Measurements from ENCODE around the gene INCA1. TPM values are rescaled to one million over a fixed set of nuclear protein-coding genes. Genes with fewer than 3 reads are reported as not detected.

The INCA1 gene
- total RNA-seq, 1 donor from 2014 or later: 0.34 TPM

DNA sequence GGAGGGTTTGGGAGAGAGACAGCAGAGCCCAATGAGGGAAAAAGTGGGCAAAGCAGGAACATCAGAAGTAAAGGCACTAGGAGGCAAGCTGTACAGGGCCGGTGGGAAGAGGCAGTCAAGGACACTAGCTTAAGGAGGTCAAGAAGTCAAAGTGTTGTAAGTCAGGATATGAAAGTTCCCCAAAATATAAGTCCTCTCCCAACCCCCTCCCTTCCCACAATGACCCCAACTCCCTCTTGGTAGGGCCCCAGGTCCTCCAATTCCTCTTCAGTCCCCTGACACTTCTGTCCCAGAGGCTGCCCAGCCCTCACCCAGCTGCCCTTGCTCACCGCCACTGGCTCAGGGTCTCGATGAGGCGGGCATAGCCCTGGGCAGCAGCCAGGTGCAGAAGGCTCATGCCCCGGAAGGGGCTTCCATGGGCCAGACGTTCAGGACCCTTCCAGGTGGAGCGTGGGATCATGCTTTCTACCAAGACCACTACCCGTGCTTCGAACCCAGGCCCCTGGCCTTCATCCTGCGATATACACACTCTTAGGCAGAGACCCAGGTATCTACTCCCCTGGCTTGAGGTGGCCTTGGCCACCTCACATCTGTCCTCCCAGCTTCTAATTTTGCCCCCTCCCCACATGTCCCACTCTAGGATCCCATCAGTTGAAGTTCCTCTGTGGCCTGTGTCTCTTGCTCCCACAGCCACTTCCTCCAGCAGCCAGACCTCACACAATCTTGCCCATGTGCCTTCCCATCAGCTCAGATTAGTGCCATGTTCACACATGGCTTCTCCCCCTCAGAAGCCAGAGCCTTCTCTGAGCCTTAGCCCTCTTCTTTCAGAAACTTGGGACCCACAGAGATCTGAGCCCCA lies 23.8 kb downstream of the INCA1 start:
- intact Hi-C loops (cut with micrococcal nuclease): no loop called here
- Mint-ChIP-seq H3K4me1 (ENCODE audit: low read depth) (peaks cover 27% of the 10 kb centered on the region), H3K9me3 (no peaks in the 10 kb centered on the region), H3K4me3 (no peak overlapping the region), H3K27me3 (ENCODE audit: insufficient read depth) (no peaks in the 10 kb centered on the region), H3K36me3 (ENCODE audit: low read depth) (peaks cover 54% of the 10 kb centered on the region), H3K27ac (peak overlapping the region; percentile 24)
- DNase-seq (ENCODE audit: low spot score): no peak

DNA sequence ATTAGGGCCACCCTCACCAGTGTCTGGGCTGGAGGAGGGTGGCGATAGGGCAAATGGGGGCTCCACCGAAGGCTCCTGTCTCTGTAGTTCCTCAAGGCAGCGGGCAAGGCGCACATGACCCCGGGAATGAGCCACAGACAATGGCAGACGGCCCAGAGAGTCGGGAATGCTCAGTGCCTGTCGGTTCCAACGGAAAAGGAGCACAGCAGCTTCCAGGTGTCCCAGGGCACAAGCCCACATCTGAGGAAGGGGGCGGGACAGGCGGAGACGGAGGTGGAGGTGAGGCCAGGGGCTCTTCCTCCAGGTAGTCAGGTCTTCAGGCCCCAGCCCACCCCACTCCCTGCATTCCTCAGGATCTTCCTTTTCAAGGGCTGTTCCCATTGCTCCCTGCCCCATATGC lies 24.6 kb downstream of the INCA1 start:
- intact Hi-C loops (cut with micrococcal nuclease): no loop called here
- no peak for DNase-seq (ENCODE audit: low spot score)
- peaks cover 27% of the 10 kb centered on the region for H3K4me1 Mint-ChIP-seq (ENCODE audit: low read depth)
- H3K4me3 Mint-ChIP-seq: no peak overlapping the region
- H3K27me3 Mint-ChIP-seq (ENCODE audit: insufficient read depth): no peaks in the 10 kb centered on the region
- peaks cover 51% of the 10 kb centered on the region for H3K36me3 Mint-ChIP-seq (ENCODE audit: low read depth)
- peak overlapping the region; percentile 19 for H3K27ac Mint-ChIP-seq
- H3K9me3 Mint-ChIP-seq: no peaks in the 10 kb centered on the region

DNA sequence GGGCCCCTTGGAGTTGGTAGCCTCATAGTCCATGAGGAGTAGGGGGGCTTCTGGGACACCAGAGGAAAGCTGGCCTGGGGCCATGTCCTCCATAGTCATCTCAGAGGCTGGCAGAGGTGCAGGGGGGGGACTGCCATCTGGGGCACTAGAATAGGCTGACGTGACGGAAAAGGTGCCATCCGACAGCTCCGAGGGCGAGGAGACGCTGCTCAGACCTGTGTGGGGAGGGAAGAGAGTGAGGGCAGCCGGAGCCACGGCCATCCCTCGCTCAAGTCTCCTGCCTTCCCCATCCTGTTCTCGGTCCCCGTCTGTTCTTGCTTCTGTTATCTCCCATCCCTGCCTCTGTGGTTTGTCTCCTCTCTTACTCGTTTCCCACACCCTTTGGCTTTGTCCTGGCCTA lies 25.0 kb downstream of the INCA1 start:
- peak overlapping the region; percentile 19 for H3K27ac Mint-ChIP-seq
- no peaks in the 10 kb centered on the region for H3K27me3 Mint-ChIP-seq (ENCODE audit: insufficient read depth)
- intact Hi-C loops (cut with micrococcal nuclease): no loop called here
- no peak overlapping the region for H3K4me3 Mint-ChIP-seq
- no peaks in the 10 kb centered on the region for H3K9me3 Mint-ChIP-seq
- peaks cover 51% of the 10 kb centered on the region for H3K36me3 Mint-ChIP-seq (ENCODE audit: low read depth)
- H3K4me1 Mint-ChIP-seq (ENCODE audit: low read depth): peaks cover 27% of the 10 kb centered on the region
- DNase-seq (ENCODE audit: low spot score): no peak

DNA sequence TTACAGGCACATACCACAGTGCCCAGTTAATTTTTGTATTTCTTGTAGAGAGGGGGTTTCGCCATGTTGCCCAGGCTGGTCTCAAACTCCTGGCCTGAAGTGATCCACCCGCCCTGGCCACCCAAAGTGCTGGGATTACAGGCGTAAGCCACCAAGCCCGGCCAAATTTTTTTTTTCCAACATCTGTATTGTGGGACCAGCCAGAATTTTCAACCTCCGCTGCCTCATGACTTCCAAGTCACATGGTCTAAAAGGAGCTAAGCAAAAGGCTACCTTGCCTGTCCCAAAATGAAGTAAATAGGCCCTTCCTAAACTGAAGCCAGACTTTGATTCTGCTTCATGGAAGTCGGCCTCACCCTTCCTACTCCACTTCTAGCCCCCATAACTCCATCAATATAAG lies 25.5 kb downstream of the INCA1 start:
- intact Hi-C loops (cut with micrococcal nuclease): no loop called here
- Mint-ChIP-seq H3K4me3 (no peak overlapping the region), H3K4me1 (ENCODE audit: low read depth) (peaks cover 27% of the 10 kb centered on the region), H3K9me3 (no peaks in the 10 kb centered on the region), H3K27me3 (ENCODE audit: insufficient read depth) (no peaks in the 10 kb centered on the region), H3K36me3 (ENCODE audit: low read depth) (peaks cover 48% of the 10 kb centered on the region), H3K27ac (no peak overlapping the region)
- DNase-seq (ENCODE audit: low spot score): no peak

DNA sequence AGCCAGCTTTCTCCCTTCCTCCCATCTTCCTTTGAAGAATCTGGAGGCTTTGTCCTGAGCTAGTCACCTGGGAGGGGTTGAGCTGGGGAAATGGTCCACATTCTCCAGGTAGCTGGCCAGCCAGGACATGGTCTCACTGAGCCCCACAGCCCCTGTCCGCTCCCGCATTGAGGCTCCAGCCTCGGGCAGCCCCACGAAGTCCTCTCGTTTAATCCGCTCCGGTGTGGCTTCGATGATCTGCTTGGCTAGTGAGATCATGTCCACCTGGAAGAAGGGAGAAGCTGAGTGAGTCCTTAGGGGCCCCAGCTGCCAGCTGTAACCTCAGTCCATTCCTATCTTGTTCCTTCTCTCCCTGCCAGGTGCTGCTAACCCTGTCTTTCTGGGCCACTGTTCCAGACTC lies 27.0 kb downstream of the INCA1 start:
- H3K36me3 Mint-ChIP-seq (ENCODE audit: low read depth): peaks cover 51% of the 10 kb centered on the region
- H3K27ac Mint-ChIP-seq: peak overlapping the region; percentile 86
- H3K4me3 Mint-ChIP-seq: peak overlapping the region; percentile 48
- no peaks in the 10 kb centered on the region for H3K27me3 Mint-ChIP-seq (ENCODE audit: insufficient read depth)
- peaks cover 37% of the 10 kb centered on the region for H3K4me1 Mint-ChIP-seq (ENCODE audit: low read depth)
- no peaks in the 10 kb centered on the region for H3K9me3 Mint-ChIP-seq
- DNase-seq (ENCODE audit: low spot score): no peak
- intact Hi-C loops (cut with micrococcal nuclease): no loop called here

DNA sequence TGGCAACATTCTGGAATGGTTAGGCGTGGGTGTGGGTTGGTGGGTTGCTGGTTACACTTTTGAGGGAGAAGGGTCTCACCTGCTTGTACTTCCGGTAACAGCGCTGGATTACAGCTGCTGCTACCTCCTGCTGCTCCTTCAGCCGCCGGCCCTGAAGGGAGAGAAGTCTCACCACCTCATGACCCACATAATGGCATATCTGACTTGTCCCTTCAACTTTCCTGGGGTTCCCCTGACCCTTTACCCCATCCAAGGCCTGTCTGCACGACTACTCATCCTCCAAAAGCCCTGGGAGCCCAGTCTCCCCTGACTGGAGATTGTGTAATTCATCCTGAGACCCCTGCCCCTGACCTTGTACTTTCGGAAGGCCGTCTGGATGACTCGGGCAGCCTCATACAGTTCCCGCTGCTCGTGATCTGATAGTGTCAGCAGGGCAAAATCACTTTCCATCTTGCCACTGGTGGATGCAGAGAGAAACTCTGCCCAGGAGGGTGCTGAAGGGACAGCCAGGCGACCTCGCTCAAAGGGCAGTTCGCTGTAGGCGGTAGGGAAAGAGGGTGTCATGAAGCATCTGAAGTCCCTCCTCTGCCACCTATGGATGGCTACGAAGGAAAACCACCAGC lies 27.7 kb downstream of the INCA1 start:
- intact Hi-C loops (cut with micrococcal nuclease): loop anchor here (1.0 to 10.0 kb wide), 3 partner anchors 28 to 1075 kb away; partner anchors contain the start of genes CAMKK1, INCA1, KIF1C and RABEP1
- Mint-ChIP-seq H3K27me3 (ENCODE audit: insufficient read depth) (no peaks in the 10 kb centered on the region), H3K36me3 (ENCODE audit: low read depth) (peaks cover 48% of the 10 kb centered on the region), H3K9me3 (no peaks in the 10 kb centered on the region), H3K4me1 (ENCODE audit: low read depth) (peaks cover 40% of the 10 kb centered on the region), H3K4me3 (no peak overlapping the region), H3K27ac (no peak overlapping the region)
- DNase-seq (ENCODE audit: low spot score): no peak

DNA sequence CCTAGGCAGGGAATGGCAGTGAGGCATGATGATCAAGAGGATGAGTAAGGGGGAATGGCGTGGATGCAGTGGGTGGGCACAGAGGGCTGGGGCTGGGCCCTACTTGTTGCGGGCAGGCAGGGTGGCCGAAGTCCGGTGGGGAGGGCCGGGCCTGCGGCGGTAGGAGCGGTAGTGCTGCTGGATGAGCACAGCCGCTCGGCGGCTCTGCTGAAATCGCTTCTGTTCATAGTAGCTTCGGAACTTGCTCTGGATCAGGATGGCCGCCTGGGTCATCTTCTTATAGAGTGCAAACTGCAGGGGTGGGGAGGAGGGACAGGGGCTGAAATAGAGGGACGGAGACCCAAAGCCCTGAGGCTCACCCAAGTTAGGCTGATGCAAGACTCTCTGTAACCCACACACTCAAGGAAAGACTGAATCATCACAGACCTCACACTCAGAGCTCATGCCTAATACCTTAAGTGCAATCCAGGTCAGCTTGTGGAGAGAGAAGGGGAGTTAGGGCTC lies 28.2 kb downstream of the INCA1 start:
- H3K36me3 Mint-ChIP-seq (ENCODE audit: low read depth): peaks cover 43% of the 10 kb centered on the region
- intact Hi-C loops (cut with micrococcal nuclease): loop anchor here (1.0 to 10.0 kb wide), 3 partner anchors 28 to 1074 kb away; partner anchors contain the start of genes CAMKK1, INCA1, KIF1C and RABEP1
- peaks cover 40% of the 10 kb centered on the region for H3K4me1 Mint-ChIP-seq (ENCODE audit: low read depth)
- H3K9me3 Mint-ChIP-seq: no peaks in the 10 kb centered on the region
- H3K27ac Mint-ChIP-seq: no peak overlapping the region
- H3K27me3 Mint-ChIP-seq (ENCODE audit: insufficient read depth): no peaks in the 10 kb centered on the region
- no peak overlapping the region for H3K4me3 Mint-ChIP-seq
- DNase-seq (ENCODE audit: low spot score): no peak

DNA sequence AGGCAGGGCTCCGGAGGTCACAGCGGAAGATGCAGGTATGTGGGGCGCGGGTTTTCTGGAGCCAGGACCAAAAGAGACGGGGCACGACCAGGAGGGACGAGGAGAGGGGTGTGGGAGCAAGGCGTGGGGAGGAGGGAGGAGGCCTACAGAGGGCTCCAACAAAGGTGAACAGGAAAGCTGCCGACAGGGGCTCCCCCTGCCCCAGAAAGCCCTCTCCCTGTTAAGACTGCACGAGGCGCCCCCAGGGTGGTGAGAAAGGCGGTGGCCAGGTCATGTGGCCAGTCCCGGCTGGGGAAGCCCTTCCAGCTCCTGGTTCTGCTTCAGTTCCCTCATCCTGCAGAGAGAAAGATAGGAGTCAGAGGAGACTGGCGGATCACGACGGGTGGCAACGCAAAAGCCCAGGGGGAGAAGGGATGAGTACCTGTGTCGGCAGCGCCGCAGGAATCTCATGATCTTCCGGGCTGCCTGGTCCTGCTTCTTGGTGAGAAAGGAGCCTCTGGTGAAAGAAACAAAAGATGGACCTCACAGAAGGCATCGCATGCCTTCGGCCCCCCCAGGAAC lies 28.8 kb downstream of the INCA1 start:
- Mint-ChIP-seq H3K27me3 (ENCODE audit: insufficient read depth) (no peaks in the 10 kb centered on the region), H3K4me1 (ENCODE audit: low read depth) (peaks cover 40% of the 10 kb centered on the region), H3K27ac (no peak overlapping the region), H3K9me3 (no peaks in the 10 kb centered on the region), H3K36me3 (ENCODE audit: low read depth) (peaks cover 40% of the 10 kb centered on the region), H3K4me3 (no peak overlapping the region)
- DNase-seq (ENCODE audit: low spot score): no peak
- intact Hi-C loops (cut with micrococcal nuclease): loop anchor here (1.0 to 10.0 kb wide), 3 partner anchors 29 to 1074 kb away; partner anchors contain the start of genes CAMKK1, INCA1, KIF1C and RABEP1

DNA sequence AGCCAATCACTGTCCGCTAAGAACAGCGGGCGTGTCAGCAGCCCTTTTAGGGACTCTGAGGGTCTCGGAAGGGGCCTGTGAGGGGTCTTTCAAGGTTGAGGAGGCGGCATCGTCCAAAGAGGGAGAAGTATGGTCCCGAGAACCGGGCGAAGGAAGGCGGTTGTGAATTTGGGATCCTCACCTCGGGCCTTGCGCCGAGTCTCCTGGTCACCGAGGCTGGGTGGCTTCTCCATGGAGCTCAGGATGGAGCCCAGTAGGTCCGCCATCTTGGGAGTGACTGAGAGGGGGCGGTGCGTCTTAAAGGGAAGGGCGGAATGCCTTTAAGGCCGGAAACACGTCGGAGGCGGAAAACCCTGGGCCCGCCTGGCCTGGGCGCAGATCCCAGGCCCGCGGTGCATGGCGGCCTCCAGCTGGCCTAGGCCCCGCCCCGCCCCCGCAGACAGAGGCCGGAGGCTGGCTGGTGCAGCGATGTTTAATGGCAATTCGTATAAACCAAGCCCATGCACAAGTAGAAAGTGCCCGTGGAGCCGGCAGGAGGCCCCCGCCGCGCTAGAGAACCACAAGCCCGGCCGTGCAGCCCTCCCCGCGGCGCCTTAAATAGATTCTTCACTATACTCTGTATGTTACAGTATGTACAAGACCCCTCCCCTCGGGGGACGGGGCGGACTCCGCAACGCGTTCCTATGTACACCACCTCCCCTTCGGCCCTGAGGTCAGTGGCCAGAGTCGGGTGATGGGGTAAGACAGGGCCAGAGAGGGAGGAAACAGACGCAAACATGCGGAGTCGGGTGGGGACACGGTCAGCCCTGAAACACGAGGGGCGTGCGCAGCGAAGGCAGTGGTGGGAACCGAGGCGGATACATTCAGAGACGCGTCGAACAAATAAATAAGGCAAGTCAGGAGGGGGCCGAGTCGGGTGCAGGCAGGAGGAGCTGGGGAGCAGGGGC lies 29.5 kb downstream of the INCA1 start, which contains the start of gene SPAG7:
SPAG7 (minus strand) TSS at position 279 of the 947 bp plus-strand sequence; CDS start at position 266, 13 bp downstream.
- H3K4me3 Mint-ChIP-seq: no peak within 1 kb of the TSS
- no peaks in the 10 kb centered on the region for H3K9me3 Mint-ChIP-seq
- intact Hi-C loops (cut with micrococcal nuclease): loop anchor here (1.0 to 10.0 kb wide), 10 partner anchors 12 to 1073 kb away; partner anchors contain the start of genes ARRB2, CAMKK1, CAMTA2 and PFN1
- peaks cover 40% of the 10 kb centered on the region for H3K4me1 Mint-ChIP-seq (ENCODE audit: low read depth)
- H3K27ac Mint-ChIP-seq: peak within 1 kb of the TSS; percentile 79
- no peaks in the 10 kb centered on the region for H3K27me3 Mint-ChIP-seq (ENCODE audit: insufficient read depth)
- peak; percentile 93 for DNase-seq (ENCODE audit: low spot score)
- H3K36me3 Mint-ChIP-seq (ENCODE audit: low read depth): peaks cover 37% of the 10 kb centered on the region

DNA sequence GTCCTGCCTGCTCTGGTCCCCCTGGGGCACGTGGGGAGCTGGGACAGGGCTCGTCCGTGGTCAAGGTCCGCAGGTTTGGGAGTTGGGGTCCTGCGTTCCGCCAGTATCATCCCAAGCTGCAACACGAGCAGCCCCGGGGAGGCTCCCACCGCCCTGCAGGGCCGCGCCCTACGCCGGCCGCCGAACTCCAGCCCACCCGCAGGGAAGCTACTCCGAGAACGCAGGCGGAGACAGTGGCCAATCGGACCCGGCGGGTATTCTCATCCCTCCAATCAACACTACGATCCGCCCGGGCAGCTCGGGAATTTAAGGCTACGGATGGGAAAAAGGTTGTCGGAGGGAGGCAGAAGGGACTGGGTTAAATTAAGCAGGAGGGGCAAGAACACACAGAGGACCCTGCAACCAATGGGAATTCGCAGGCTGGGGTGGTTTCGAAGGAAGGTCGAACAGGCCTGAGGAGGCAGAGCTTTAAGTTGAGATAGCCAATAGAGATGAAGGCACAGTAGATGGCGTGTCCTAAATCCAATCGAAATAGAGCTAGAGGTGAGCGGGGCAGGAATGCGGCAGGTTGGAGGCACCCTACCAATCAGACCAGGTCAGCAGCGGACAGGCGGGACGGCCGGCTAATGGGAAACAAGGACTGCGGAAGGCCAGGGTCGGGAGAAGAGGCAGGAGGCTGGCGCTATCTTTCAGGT lies 30.3 kb downstream of the INCA1 start:
- H3K4me1 Mint-ChIP-seq (ENCODE audit: low read depth): peaks cover 40% of the 10 kb centered on the region
- no peaks in the 10 kb centered on the region for H3K9me3 Mint-ChIP-seq
- H3K4me3 Mint-ChIP-seq: no peak overlapping the region
- intact Hi-C loops (cut with micrococcal nuclease): loop anchor here (1.0 to 10.0 kb wide), 10 partner anchors 13 to 1072 kb away; partner anchors contain the start of genes ARRB2, CAMKK1, CAMTA2 and PFN1
- H3K27ac Mint-ChIP-seq: no peak overlapping the region
- H3K36me3 Mint-ChIP-seq (ENCODE audit: low read depth): peaks cover 32% of the 10 kb centered on the region
- peak; percentile 95 for DNase-seq (ENCODE audit: low spot score)
- H3K27me3 Mint-ChIP-seq (ENCODE audit: insufficient read depth): no peaks in the 10 kb centered on the region

DNA sequence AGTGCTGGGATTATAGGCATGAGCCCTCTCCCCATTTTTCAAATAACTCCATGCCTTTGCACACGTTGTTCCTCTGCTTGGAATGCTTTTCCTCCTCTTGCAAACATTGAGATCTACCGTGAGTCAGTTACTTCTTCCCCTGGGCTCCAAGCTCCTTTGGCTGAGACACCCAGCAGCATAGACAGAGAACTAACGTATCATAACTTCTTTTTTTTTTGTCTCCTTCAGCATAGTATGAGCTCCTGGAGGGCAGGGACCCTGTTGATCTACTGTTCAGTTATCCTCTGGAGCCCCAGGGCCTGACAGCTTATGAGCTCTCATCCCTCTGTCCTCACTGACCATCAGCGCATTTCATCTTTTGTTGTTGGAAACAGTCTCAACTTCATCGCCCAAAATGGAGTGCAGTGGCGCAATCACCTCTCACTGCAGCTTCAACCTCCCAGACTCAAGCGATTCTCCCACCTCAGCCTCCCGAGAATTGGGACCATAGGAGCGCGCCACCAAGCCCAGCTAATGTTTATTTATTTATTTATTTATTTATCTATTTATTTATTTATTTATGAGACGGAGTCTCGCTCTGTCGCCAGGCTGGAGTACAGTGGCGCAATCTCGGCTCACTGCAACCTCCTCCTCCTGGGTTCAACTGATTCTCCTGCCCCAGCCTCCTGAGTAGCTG lies 31.9 kb downstream of the INCA1 start:
- Mint-ChIP-seq H3K36me3 (ENCODE audit: low read depth) (peaks cover 27% of the 10 kb centered on the region), H3K4me3 (peak overlapping the region; percentile 45), H3K27me3 (ENCODE audit: insufficient read depth) (no peaks in the 10 kb centered on the region), H3K27ac (no peak overlapping the region), H3K4me1 (ENCODE audit: low read depth) (peaks cover 31% of the 10 kb centered on the region), H3K9me3 (no peaks in the 10 kb centered on the region)
- DNase-seq (ENCODE audit: low spot score): no peak
- intact Hi-C loops (cut with micrococcal nuclease): loop anchor here (5.0 to 10.0 kb wide), 2 partner anchors 317 to 1071 kb away; partner anchors contain the start of genes CAMKK1 and RABEP1
